Fibroblast of pulmonary artery (primary cell): ENCODE measurements around the gene SPAG8.

Experiments used
- DNase-seq: peaks from one replicate; pipeline ENCODE4 v3.0.0-alpha.2; 2010; ENCODE audit warnings: low read depth
- H3K4me3 ChIP-seq: replicated peaks from 2 replicates; pipeline ENCODE4 v1.5.1; 2011; ENCODE audit warnings: low read depth, mild to moderate bottlenecking, control low read depth, low read length, moderate library complexity
- CTCF ChIP-seq: IDR thresholded peaks from 2 replicates; pipeline ENCODE4 v1.5.1; 2011; ENCODE audit warnings: mild to moderate bottlenecking, control low read depth, low read length, inconsistent platforms; ENCODE audit errors: missing control alignments

Gene SPAG8

GRCh38 chr9:35839926-35840325, 27.9 kb upstream of the SPAG8 start:
- DNase-seq = no peak
- H3K4me3 ChIP-seq = no peak overlapping the region
- no peak for TF ChIP-seq CTCF

GRCh38 chr9:35836595-35836994, 24.5 kb upstream of the SPAG8 start:
- no peak for TF ChIP-seq CTCF
- no peak overlapping the region for H3K4me3 ChIP-seq
- DNase-seq = no peak

GRCh38 chr9:35835766-35836165, 23.7 kb upstream of the SPAG8 start:
- no peak overlapping the region for H3K4me3 ChIP-seq
- no peak for TF ChIP-seq CTCF
- DNase-seq = no peak

- no peak for DNase-seq
- peak; percentile 30 for TF ChIP-seq CTCF
- no peak overlapping the region for H3K4me3 ChIP-seq
Measured at GRCh38 chr9:35835216-35835632, 23.2 kb upstream of the SPAG8 start.

GRCh38 chr9:35834260-35835215, 22.5 kb upstream of the SPAG8 start:
- no peak for TF ChIP-seq CTCF
- H3K4me3 ChIP-seq = no peak overlapping the region

GRCh38 chr9:35832814-35833213, 20.8 kb upstream of the SPAG8 start:
- TF ChIP-seq CTCF = no peak
- DNase-seq = no peak
- H3K4me3 ChIP-seq = no peak overlapping the region

More at GRCh38 chr9:35834260-35835215, 22.5 kb upstream of the SPAG8 start:
- no peak for DNase-seq
